22Rv1 (cell line): ENCODE data around the gene CHEK2.

Source experiments
- CTCF ChIP-seq: fragments of 450-650 bp; IDR thresholded peaks from 2 replicates; pipeline ENCODE4 v1.5.1; 2017; ENCODE audit warnings: mild to moderate bottlenecking
- ZFX ChIP-seq: fragments of 450-650 bp; IDR thresholded peaks from 2 replicates; pipeline ENCODE4 v1.6.1; 2017; ENCODE audit warnings: antibody characterized with exemption, borderline replicate concordance

GRCh38 chr22:28702891-28703290, 38.7 kb downstream of the CHEK2 start:
- no peak for TF ChIP-seq CTCF
- TF ChIP-seq ZFX, result no peak
